DOHH2 (cell line): ENCODE data around the gene PLCL1.

Experiments used
- H3F3A ChIP-seq: fragments of 200-600 bp; sonication (generic), shearing (Covaris generic); 2 replicates; pipeline ENCODE4 v1.6.0; 2016; ENCODE audit warnings: antibody characterized with exemption, mild to moderate bottlenecking; ENCODE audit not compliant: control insufficient read depth, insufficient read depth
- H3K27ac ChIP-seq: fragments of 200-600 bp; sonication (generic); 2 replicates; pipeline ENCODE4 v1.5.1; 2014; ENCODE audit warnings: low read depth, mild to moderate bottlenecking, low read length, moderate library complexity
- H3K27me3 ChIP-seq: fragments of 200-600 bp; sonication (generic); 2 replicates; pipeline ENCODE4 v1.6.1; 2014; ENCODE audit warnings: mild to moderate bottlenecking, low read length, mixed read lengths; ENCODE audit not compliant: control insufficient read depth
- H3K36me3 ChIP-seq: fragments of 200-600 bp; sonication (generic); 2 replicates; pipeline ENCODE4 v1.6.1; 2014; ENCODE audit warnings: mild to moderate bottlenecking, low read length, moderate library complexity, mixed read lengths; ENCODE audit not compliant: control insufficient read depth
- H3K4me1 ChIP-seq: fragments of 200-600 bp; sonication (generic); 2 replicates; pipeline ENCODE4 v1.6.1; 2014; ENCODE audit warnings: mild to moderate bottlenecking, low read length, mixed read lengths; ENCODE audit not compliant: control insufficient read depth
- H3K4me2 ChIP-seq: fragments of 200-600 bp; sonication (generic); 2 replicates; pipeline ENCODE4 v1.6.0; 2014; ENCODE audit warnings: mild to moderate bottlenecking, low read length, moderate library complexity
- H3K4me3 ChIP-seq: fragments of 200-600 bp; sonication (generic); 2 replicates; pipeline ENCODE4 v1.5.1; 2014; ENCODE audit warnings: mild to moderate bottlenecking, low read length, mixed read lengths
- H3K79me2 ChIP-seq: fragments of 200-600 bp; sonication (generic); 2 replicates; pipeline ENCODE4 v1.6.1; 2014; ENCODE audit warnings: mild to moderate bottlenecking, low read length, mixed read lengths; ENCODE audit not compliant: control insufficient read depth
- H3K9me2 ChIP-seq: fragments of 200-600 bp; sonication (generic); replicated peaks from 2 replicates; pipeline ENCODE4 v1.6.1; 2014; ENCODE audit warnings: mild to moderate bottlenecking, low read length, mixed read lengths; ENCODE audit not compliant: control insufficient read depth
- H3K9me3 ChIP-seq: fragments of 200-600 bp; sonication (generic); 2 replicates; pipeline ENCODE4 v1.6.1; 2014; ENCODE audit warnings: antibody characterized with exemption, low read length, mixed read lengths; ENCODE audit not compliant: control insufficient read depth, insufficient read depth
- H4K20me1 ChIP-seq: fragments of 200-600 bp; sonication (generic); 2 replicates; pipeline ENCODE4 v1.6.0; 2014; ENCODE audit warnings: low read depth, mild to moderate bottlenecking, antibody characterized with exemption, low read length, moderate library complexity; ENCODE audit not compliant: control insufficient read depth, insufficient read depth
- EZH2phosphoT487 ChIP-seq: fragments of 200-600 bp; sonication (generic); IDR thresholded peaks from 2 replicates; pipeline ENCODE4 v1.6.1; 2017; ENCODE audit warnings: borderline replicate concordance, mild to moderate bottlenecking, antibody characterized with exemption, low read length, moderate library complexity, mixed read lengths
- TF ChIP-seq, protein P1 (sequence below): fragments of 200-600 bp; sonication (generic); IDR thresholded peaks from one replicate; pipeline ENCODE4 v1.5.1; 2014; ENCODE audit warnings: antibody characterized with exemption, mild to moderate bottlenecking, low read depth, low read length; ENCODE audit not compliant: poor library complexity, severe bottlenecking

PLCL1 gene

GRCh38 chr2:198116756-198117155, 312.4 kb downstream of the PLCL1 start:
- Histone ChIP-seq H3K79me2 (no peaks in the 10 kb centered on the region), H3K9me3 (no peaks in the 10 kb centered on the region), H3K27me3 (0 out of 2 replicates have a peak, but pooled peaks cover 6% of the 10 kb centered on the region), H3K36me3 (no peaks in the 10 kb centered on the region), H3K27ac (no peak overlapping the region), H3K9me2 (no peaks in the 10 kb centered on the region), H3K4me2 (no peak overlapping the region), H3K4me3 (no peak overlapping the region), H4K20me1 (no peaks in the 10 kb centered on the region), H3K4me1 (no peaks in the 10 kb centered on the region), H3F3A (no peaks in the 10 kb centered on the region)
- no peak for TF ChIP-seq EZH2phosphoT487
- TF ChIP-seq, protein P1, sequence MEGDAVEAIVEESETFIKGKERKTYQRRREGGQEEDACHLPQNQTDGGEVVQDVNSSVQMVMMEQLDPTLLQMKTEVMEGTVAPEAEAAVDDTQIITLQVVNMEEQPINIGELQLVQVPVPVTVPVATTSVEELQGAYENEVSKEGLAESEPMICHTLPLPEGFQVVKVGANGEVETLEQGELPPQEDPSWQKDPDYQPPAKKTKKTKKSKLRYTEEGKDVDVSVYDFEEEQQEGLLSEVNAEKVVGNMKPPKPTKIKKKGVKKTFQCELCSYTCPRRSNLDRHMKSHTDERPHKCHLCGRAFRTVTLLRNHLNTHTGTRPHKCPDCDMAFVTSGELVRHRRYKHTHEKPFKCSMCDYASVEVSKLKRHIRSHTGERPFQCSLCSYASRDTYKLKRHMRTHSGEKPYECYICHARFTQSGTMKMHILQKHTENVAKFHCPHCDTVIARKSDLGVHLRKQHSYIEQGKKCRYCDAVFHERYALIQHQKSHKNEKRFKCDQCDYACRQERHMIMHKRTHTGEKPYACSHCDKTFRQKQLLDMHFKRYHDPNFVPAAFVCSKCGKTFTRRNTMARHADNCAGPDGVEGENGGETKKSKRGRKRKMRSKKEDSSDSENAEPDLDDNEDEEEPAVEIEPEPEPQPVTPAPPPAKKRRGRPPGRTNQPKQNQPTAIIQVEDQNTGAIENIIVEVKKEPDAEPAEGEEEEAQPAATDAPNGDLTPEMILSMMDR = no peak

- Histone ChIP-seq H3K4me1 (no peaks in the 10 kb centered on the region), H3K27ac (no peak overlapping the region), H3F3A (no peaks in the 10 kb centered on the region), H3K9me2 (no peaks in the 10 kb centered on the region), H3K4me2 (no peak overlapping the region), H4K20me1 (no peaks in the 10 kb centered on the region), H3K79me2 (no peaks in the 10 kb centered on the region), H3K4me3 (no peak overlapping the region), H3K9me3 (no peaks in the 10 kb centered on the region), H3K27me3 (0 out of 2 replicates have a peak, but pooled peaks cover 6% of the 10 kb centered on the region), H3K36me3 (no peaks in the 10 kb centered on the region)
- TF ChIP-seq, protein P1 = no peak
- TF ChIP-seq EZH2phosphoT487 = no peak
Measured at GRCh38 chr2:198117406-198118041, 313.1 kb downstream of the PLCL1 start.

DNA sequence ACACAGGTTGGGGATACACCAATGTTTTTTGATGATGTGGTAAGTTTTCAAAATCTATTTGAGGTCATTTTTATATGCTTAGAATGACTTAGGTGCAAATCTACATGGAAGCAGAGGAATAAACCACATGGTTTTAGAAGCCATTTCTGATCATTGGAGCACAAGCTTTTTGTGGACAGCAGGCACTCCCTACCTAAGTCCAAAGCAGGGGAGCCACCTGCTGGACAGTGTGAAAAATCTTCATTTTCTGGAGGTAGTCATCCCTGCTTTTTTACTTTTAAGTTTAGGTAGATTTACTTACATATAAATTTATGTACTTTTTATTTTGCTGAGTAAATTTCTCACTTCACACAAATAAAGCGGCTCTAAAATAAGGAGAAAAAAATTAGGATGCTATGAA, 323.2 kb downstream of the PLCL1 start:
- Histone ChIP-seq H3K9me3 (no peaks in the 10 kb centered on the region), H3K4me1 (no peaks in the 10 kb centered on the region), H3K79me2 (no peaks in the 10 kb centered on the region), H3K9me2 (no peaks in the 10 kb centered on the region), H3K4me3 (no peak overlapping the region), H4K20me1 (no peaks in the 10 kb centered on the region), H3K27ac (no peak overlapping the region), H3K36me3 (no peaks in the 10 kb centered on the region), H3K4me2 (no peak overlapping the region), H3K27me3 (peaks cover 5% of the 10 kb centered on the region; the same call in 1 of the 2 replicates), H3F3A (no peaks in the 10 kb centered on the region)
- no peak for TF ChIP-seq EZH2phosphoT487
- TF ChIP-seq, protein P1 = peak; percentile 62
